A204.1 (cell line): ENCODE measurements around the gene CORO1A.
"Not testable (repeated sequence)": the region's sequence is repeated elsewhere in the genome, so short reads cannot be mapped to it uniquely, and the experiment has no call there.

Experiments
- FAIRE-seq: peaks from 2 replicates; lab custom pipeline; 2012; peaks lifted over from hg19 to GRCh38; lab: Jason Lieb, UNC

The CORO1A gene

DNA sequence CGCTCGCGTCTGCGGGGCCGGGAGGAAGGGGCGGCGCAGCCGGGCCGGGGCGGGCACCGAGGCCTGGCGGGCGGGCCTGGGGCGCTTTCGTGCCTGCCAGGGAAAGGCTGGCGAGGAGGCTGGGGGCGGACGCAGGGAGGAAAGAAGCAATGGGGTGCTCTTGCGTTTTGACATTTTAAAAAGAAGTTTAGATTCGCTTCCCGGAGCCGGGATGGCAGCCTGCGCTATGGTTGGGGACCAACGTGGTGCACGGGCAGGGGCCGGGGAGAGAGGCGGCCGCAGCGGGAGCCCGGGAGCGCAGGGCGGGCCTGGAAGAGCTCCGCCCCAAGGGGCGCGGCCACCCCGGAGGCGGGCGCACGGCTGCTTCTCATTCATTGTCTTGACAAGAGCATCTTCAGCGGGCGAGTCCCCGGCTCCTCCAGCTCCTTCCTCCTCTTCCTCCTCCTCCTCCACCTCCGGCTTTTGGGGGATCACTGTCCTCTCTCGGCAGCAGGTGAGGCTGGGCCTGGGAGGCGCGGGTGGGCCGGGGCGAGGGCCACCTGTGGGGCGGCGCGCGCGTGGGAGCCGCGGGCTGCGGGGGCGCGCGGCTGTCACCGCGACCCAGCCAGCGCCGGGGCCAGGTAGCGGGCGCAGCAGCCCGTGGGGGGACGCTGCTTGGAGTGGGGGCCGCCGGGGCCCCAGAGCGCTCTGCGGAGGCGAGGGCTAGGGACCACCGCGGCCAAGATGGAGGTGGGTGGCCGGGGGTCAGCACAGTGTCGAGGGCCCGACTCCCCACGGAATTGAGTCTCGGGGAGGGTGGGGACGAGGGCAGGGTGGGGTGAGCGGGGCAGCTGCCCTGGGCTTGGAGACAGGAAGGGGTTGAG lies at the start of gene CORO1A:
Gene CORO1A (plus strand): TSS at position 370 of the 863 bp plus-strand sequence. CDS start 1,608 bp downstream, outside the sequence.
- FAIRE-seq = no peak

DNA sequence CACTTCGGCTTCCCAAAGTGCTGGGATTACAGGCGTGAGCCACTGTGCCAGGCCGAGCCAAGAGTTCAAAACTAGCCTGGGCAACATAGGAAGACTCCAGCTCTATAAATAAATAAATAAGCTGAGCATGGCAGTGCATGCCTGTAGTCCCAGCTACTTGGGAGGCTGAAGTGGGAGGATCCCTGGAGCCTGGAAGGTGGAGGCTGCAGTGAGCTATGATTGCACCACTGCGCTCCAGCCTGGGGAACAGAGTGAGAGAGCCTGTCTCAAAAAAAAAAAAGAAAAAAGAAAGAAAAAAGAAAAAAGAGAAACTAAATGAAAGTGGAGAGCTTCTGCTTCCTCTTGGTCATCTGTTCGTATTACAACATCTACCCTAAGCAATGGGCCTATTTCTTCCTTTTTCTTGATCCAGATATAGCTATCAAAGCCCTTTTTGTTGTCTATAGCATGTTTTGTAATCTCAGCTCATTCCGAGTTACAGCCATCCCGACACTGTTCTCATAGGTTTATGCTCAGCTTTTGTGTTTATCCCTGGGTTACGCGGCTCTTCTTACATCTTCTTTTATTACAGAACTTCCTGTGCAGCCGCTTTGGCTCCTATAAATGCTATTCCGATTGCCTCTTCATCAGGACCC lies 46.3 kb upstream of the CORO1A start:
- no peak for FAIRE-seq

DNA sequence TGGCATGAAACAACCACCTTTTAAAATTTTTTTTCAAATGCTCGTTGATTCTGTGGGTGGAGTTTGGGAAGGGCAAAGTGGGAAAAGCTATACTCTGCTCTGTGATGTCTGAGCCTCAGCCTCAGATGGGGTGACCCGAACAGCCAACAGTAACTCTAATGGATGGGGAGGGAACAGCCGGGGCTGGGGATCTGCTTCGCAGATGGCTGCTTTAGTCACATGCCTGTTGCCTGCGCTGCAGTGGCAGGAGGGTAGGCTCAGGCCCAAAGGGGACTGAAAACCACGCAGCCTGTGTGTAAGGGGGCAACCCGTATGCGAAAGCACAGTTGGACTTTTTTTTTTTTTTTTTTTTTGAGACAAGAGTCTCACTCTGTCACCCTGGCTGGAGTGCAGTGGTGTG lies 45.5 kb upstream of the CORO1A start:
- no peak for FAIRE-seq

DNA sequence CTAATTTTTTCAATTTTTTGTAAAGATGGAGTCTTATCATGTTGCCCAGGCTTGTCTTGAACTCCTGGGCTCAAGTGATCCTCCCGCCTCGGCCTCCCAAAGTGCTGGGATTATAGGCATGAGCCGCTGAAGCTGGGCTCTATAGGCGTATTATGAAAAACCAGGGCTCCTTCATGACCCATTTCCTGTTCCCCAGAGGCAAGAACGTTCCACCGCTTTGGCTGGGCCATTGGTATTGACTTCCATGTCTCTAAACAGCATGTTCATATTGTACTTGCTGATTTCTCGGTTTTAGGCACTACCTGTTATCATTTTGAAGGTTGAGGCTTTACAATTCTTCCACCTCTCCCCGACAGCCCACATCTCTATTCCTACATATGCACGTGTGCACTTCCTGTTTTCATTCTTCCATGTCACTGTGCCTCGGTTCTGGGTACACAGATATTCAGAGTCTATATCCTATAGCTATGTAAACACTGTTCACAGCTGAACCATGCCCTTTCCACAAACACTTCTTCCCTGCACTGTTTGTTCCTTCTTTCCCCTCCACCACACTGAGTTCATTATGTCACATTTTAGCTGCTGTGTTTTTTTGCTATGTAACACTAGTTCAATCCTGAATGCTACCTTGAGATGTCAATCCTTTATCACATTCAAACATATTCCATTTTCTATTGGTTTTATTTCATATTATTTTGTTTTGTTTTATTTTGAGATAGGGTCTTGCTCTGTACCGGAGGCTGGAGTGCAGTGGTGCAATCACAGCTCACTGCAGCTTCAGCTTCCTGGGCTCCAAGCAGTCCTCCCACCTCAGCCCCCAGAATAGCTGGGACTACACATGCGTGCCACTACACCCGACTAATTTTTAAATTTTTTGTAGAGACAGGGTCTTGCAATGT lies 43.6 kb upstream of the CORO1A start:
- no peak for FAIRE-seq

DNA sequence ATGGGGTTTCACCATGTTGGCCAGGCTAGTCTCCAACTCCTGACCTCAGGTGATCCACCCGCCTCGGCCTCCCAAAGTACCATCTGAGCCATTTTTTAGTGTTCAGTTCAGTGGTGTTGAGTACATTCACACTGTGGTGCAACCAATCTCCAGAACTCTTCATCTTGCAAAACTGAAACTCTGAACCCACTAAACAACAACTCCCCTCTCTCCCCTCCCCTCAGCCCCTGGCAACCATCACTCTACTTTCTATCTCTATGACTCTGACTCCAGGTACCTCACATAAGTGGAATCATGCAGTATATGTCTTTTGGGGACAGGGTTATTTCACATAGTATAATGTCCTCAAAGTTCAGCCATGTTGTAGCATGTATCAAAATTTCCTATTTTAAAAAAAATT lies 41.7 kb upstream of the CORO1A start:
- FAIRE-seq = no peak

DNA sequence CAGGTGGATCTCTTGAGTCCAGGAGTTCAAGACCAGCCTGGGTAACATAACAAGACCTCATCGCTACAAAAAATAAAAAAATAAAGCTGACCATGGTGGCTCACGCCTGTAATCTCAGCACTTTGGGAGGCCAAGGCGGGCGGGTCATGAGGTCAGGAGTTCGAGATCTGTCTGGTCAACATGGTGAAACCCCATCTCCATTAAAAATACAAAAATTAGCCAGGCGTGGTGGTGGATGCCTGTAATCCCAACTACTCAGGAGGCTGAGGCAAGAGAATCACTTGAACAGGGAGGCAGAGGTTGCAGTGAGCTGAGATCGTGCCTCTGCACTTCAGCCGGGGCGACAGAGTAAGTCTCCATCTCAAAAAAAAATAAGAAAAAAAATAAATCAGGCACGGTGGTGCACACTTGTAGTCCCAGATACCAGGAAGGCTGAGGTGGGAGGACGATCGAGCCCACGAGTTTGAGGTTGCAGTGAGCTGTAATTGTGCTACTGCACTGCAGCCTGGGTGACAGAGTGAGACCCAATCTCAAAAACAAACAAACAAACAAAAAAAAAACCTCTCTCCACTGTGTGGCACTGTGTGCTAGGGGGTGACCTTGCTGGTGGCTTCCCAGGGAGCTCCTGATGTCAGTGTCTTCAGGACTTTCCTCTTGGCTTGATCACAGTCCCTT lies 40.6 kb upstream of the CORO1A start:
- FAIRE-seq = no peak

DNA sequence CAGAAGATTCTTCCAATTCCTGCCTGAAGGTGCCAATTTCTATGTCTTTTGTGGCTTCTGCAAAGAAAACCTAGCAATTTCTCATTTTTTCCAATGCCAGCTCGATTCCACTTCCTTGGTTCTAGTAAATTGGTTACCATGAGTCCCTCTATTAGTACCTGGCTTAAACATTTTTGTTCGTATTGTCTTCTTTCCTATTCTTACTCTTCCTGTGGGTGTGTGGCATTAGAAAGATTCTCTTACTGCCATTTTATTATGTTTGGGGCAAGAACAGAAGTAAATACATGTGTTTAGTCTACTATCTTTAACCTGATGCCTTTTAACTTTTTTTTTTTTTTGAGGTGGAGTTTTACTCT lies 40.1 kb upstream of the CORO1A start:
- no peak for FAIRE-seq

DNA sequence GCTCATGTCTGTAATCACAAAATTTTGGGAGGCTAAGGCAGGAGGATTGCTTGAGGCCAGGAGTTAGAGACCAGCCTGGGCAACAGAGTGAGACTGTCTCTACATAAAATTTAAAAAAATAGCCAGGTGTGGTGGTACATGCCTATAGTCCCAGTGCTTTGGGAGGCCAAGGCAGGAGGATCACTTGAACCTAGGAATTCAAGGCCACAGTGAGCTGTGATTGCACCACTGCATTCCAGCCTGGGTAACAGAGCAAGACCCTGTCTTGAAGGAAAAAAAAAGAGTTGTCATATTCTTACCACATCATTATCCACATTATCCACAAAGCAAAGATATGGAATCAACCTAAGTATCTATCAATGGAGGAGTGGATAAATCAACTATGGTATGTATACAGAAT lies 39.4 kb upstream of the CORO1A start:
- no peak for FAIRE-seq

DNA sequence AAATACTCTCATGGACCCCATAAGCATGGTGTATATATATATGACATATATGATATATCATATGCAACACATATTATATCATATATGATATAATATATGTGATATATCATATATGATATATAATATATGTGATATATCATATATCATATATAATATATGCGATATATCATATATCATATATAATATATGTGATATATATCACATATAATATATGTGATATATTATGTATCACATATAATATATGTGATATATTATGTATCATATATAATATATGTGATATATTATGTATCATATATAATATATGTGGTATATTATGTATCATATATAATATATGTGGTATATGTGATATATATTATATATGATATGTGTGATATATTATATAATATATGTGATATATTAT lies 38.5 kb upstream of the CORO1A start:
- FAIRE-seq = peak; percentile 98

DNA sequence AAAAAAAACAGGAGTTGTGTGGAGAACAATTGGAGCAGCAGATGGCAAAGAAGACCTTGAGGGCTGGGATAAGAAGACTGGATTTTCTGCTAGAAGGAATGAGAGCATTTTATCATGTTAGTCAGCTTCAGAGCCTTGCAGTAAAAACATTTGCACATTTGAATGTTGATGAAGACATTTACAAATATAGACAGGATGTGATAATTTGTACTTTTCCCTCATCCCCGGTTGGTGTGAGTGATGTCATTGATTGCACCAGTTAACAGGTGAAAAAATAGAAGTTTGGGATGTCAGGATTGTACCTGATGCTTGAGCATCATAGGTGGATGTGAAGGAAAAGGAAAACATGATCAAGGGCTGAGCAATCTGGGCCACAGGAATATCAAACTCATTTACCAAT lies 37.7 kb upstream of the CORO1A start:
- FAIRE-seq = no peak

DNA sequence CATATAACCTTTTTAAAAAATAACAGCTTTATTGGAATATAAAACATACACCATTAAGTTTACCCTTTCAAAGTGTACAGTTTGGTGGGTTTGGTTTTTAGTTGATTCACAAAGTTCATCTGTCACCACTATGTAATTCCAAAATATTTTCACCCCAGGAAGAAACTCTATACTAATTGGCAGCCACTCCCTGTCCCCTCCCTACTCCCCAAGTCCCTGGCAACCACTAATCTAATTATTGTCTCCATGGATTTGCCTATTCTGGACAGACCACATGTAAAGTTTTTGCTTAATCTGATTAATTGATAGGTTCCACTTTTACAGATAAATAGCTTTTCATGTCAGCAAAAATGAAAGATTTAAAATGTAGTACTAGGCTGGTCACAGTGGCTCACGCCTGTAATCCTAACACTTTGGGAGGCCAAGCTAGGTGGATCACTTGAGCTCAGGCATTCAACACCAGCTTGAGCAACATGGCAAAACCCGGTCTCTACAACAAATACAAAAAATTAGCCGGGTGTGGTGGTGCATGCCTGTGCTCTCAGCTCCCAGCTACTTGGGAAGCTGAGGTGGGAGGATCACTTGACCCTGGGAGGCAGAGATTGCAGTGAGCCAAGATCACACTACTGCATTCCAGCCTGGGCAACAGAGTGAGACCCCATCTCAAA lies 35.4 kb upstream of the CORO1A start:
- FAIRE-seq = no peak

DNA sequence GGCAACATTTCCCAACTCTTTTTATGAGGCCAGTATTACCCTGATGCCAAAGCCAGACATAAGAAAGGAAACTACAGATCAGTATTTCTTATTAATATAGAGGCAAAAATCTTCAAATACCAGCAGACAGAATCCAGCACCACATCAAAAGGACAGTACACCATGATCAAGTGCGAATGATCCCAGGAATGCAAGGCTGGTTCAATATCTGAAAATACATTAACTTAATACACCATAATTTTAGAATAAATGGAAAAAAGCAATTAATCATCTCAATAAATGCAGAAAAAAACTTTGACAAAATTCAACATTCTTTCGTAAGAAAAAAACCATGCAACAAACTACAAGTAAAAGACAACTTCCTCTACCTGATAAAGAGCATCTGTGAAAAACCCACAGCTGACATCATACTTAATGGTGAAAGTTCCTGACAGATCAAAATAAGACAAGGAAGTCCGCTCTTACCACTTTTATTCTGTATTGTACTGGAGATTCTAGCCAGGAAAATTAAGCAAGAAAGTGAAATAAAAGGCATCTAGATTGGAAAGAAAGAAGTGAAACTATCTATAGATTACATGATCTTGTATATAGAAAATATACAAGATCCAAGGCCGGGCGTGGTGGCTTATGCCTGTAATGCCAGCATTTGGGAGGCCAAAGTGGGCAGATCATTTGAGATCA lies 34.0 kb upstream of the CORO1A start:
- FAIRE-seq = no peak

DNA sequence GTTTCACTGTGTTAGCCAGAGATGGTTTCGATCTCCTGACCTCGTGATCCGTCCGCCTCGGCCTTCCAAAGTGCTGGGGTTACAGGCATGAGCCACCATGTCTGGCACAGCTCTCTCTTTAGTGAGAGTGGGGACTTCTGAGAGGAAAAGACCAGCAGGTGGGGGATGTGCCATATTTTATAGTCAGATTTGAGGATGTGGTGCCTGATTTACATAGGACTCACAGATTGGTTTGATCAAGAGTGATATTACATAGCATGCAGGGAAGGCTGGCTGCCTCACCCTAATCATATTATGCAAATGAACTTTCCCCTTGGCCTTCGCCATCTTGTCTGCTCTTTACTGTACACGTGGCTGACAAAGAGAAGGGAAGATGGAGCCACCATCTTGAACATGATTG lies 32.3 kb upstream of the CORO1A start:
- FAIRE-seq = no peak

DNA sequence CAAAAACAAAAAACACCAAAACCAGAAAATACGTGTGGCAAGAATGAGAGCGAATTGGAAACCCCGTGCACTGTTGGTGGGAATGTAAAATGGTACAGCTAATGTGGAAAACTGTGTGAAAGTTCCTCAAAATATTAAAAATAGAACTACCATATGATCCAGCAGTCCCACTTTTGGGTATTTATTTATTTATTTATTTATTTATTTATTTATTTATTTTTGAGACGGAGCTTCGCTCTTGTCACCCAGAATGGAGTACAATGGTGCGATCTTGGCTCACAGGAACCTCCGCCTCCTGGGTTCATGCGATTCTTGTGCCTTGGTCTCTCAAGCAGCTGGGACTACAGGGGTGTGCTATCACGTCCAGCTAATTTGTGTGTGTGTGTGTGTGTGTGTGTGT lies 30.9 kb upstream of the CORO1A start:
- no peak for FAIRE-seq

DNA sequence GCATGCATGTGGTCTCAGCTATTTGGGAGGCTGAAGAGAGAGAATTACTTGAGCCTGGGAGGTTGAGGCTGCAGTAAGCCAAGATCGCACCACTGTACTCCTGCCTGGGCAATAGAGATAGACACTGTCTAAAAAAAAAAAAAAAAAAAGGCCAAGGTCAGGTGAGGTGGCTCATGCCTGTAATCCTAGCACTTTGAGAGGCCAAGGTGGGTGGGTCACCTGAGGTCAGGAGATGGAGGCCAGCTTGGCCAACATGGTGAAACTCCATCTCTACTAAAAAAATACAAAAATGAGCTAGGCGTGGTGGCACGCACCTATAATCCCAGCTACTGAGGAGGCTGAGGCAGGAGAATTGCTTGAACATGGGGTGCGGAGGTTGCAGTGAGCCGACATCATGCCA lies 28.2 kb upstream of the CORO1A start:
- no peak for FAIRE-seq

DNA sequence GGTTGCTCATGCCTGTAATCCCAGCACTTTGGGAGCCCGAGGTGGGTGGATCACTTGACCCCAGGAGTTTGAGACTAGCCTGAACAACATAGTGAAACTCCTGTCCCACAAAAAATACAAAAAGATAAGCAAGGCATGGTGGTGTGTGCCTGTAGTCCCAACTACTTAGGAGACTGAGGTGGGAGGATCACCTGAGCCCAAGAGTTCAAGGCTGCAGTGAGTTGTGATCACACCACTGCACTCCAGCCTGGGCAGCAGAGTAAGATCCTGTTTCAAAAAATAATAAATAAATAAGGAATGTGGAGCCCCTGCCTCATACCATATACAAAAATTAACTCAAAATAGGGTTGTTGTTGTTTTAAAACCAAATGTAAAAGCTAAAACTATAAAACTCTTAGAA lies 26.2 kb upstream of the CORO1A start:
- no peak for FAIRE-seq

DNA sequence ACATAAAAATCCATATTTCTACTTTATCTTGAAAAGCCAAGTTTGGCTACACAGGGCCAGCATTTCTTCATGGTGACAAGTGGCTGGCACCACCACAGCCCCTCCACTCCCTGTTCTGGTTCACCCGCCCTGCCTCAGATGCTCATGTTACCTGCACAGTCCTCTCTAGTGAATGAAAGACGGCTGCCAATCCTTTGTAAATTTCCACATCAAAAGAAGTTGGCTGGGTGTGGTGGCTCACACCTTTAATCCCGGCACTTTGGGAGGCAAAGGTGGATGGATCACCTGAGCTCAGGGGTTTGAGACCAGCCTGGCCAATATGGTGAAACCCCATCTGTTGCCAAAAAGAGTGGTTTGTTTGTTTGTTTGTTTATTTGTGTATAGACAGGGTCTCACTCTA lies 19.9 kb upstream of the CORO1A start:
- no peak for FAIRE-seq

DNA sequence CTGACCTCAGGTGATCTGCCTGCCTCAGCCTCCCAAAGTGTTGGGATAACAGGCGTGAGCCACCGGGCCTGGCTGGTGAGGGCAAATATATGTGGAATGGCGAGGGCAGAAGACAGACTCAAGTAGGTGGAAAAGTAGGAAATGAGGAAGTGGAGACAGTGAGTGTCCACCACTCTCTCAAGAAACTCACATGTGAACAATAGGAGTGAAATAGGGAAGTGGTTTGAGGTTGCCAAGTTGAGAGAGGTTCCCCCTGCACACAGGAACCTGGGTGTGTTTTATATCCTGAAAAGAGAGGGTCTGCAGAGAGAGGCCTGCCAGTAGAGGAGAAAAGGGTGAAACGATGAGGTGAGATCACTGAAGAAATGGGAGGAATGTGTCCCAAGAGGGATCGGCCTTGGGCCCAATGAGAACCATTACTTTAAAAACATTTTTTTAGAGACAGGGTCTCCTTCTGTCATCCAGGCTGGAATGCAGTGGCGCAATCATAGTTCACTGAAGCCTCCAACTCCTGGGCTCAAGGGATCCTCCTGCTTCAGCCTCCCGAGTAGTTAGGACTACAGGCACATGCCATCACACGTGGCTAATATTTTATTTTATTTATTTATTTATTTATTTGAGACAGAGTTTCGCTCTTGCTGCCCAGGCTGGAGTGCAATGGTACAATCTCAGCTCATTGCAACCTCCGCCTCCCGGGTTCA lies 17.1 kb upstream of the CORO1A start:
- no peak for FAIRE-seq

DNA sequence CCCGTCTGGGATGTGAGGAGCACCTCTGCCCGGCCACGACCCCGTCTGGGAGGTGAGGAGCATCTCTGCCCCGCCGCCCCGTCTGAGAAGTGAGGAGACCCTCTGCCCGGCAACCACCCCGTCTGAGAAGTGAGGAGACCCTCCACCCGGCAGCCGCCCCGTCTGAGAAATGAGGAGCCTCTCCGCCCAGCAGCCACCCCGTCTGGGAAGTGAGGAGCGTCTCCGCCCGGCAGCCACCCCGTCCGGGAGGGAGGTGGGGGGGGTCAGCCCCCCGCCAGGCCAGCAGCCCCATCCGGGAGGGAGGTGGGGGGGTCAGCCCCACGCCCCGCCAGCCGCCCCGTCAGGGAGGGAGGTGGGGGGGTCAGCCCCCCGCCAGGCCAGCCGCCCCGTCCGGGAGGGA lies 14.7 kb upstream of the CORO1A start:
- not testable (repeated sequence) for FAIRE-seq

DNA sequence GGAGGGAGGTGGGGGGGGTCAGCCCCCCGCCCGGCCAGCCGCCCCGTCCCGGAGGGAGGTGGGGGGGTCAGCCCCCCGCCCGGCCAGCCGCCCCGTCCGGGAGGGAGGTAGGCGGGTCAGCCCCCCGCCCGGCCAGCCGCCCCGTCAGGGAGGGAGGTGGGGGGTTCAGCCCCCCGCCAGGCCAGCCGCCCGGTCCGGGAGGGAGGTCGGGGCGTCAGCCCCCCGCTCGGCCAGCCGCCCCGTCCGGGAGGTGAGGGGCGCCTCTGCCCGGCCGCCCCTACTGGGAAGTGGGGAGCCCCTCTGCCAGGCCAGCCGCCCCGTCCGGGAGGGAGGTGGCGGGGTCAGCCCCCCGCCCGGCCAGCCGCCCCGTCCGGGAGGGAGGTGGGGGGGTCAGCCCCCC lies 14.0 kb upstream of the CORO1A start:
- not testable (repeated sequence) for FAIRE-seq

DNA sequence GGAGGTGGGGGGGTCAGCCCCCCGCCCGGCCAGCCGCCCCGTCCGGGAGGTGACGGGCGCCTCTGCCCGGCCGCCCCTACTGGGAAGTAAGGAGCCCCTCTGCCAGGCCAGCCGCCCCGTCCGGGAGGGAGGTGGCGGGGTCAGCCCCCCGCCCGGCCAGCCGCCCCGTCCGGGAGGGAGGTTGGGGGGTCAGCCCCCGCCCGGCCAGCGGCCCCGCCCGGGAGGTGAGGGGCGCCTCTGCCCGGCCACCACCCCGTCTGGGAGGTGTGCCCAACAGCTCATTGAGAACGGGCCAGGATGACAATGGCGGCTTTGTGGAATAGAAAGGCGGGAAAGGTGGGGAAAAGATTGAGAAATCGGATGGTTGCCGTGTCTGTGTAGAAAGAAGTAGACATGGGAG lies 13.3 kb upstream of the CORO1A start:
- FAIRE-seq = not testable (repeated sequence)
